Sigmoid colon (tissue), 4 donors: ENCODE measurements around the gene PCDH15.

ENCODE experiments used
- CTCF ChIP-seq, 4 experiments: fragments of 450-650 bp in 3 of 4; fragments of 200-600 bp in 1 of 4; IDR thresholded peaks; one replicate each; pipeline ENCODE4 v1.5.1; 2016 to 2019; ENCODE audit warnings: antibody characterized with exemption in 4 of 4, mild to moderate bottlenecking in 3 of 4, moderate library complexity in 2 of 4
- EP300 ChIP-seq, 4 donors: sonication (generic); formaldehyde crosslinking; IDR thresholded peaks; one replicate each; pipeline ENCODE4 v1.6.1; 2017; ENCODE audit warnings: antibody characterized with exemption in 4 of 4
- POLR2A ChIP-seq, 2 donors: fragments of 450-650 bp; IDR thresholded peaks; one replicate each; pipeline ENCODE4 v1.6.1; 2016; ENCODE audit warnings: antibody characterized with exemption in 2 of 2, mild to moderate bottlenecking in 2 of 2, moderate library complexity in 2 of 2

GRCh38 chr10:54091237-54091636 lies 709.8 kb downstream of the PCDH15 start:
- no peak for TF ChIP-seq CTCF (IDR thresholded peaks at IDR 0.05)
- no peak for TF ChIP-seq POLR2A (IDR thresholded peaks at IDR 0.05)
- no peak for TF ChIP-seq EP300 (IDR thresholded peaks at IDR 0.05)
